Measurements from ENCODE around the gene MAST3.

DNA sequence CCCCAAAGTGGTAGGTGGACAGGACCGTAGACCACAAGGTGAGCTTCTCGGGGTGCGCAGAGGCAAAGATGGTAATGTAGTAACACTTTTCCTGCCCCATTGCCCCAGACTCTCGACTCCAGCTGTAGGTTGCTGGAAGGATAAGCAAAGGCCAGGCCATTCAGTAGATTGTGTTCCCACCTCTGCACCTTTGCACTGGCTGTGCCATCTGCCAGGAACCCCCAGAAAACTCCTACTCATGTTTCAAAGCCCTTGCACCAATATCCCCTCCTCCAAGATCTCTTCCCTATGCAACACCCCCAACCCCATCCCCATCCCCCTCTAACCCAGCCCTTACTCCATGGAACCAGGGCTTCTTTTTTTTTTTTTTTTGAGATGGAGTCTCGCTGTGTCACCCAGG lies 29.2 kb upstream of the MAST3 start:
- TF ChIP-seq, protein P1, sequence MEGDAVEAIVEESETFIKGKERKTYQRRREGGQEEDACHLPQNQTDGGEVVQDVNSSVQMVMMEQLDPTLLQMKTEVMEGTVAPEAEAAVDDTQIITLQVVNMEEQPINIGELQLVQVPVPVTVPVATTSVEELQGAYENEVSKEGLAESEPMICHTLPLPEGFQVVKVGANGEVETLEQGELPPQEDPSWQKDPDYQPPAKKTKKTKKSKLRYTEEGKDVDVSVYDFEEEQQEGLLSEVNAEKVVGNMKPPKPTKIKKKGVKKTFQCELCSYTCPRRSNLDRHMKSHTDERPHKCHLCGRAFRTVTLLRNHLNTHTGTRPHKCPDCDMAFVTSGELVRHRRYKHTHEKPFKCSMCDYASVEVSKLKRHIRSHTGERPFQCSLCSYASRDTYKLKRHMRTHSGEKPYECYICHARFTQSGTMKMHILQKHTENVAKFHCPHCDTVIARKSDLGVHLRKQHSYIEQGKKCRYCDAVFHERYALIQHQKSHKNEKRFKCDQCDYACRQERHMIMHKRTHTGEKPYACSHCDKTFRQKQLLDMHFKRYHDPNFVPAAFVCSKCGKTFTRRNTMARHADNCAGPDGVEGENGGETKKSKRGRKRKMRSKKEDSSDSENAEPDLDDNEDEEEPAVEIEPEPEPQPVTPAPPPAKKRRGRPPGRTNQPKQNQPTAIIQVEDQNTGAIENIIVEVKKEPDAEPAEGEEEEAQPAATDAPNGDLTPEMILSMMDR (IDR thresholded peaks at IDR 0.05) = no peak
- TF ChIP-seq POLR2A (IDR thresholded peaks at IDR 0.05) = no peak
